SK-N-SH (cell line): Measurements from ENCODE around the gene RNF113B. TPM values are rescaled to one million over a fixed set of nuclear protein-coding genes. Genes with fewer than 3 reads are reported as not detected.

ENCODE experiments used
- CTCF ChIA-PET: fragments of 300-600, 350-600 bp; formaldehyde crosslinking; extraction: SDS; loops from one replicate; lab custom pipeline; 2021; lab: Yijun Ruan, JAX
- POLR2A ChIA-PET: fragments of 350-600 bp; sonication (Branson Sonifier 250); formaldehyde crosslinking; extraction: SDS; loops from one replicate; lab custom pipeline; 2020; ENCODE audit warnings: antibody characterized with exemption, inconsistent platforms; lab: Yijun Ruan, JAX
- DNase-seq: peaks from one replicate; pipeline ENCODE4 v3.0.0; 2012
- H2AFZ ChIP-seq: fragments of 200-600 bp; sonication (generic); 2 replicates; pipeline ENCODE4 v1.8.1; 2016; ENCODE audit warnings: antibody characterized with exemption, mild to moderate bottlenecking, low read depth
- H3F3A ChIP-seq: fragments of 200-600 bp; sonication (generic); replicated peaks from 2 replicates; pipeline ENCODE3; 2016; ENCODE audit warnings: antibody characterized with exemption, mild to moderate bottlenecking; ENCODE audit not compliant: insufficient read depth
- H3K27ac ChIP-seq, 2 experiments: fragments of 200-500 bp in 1 of 2; fragments of 200-600 bp in 1 of 2; sonication (Bioruptor generic) in 1 of 2; sonication (generic), shearing (Covaris generic) in 1 of 2; 2 replicates each; pipeline versions ENCODE4 v1.5.1 to v1.6.1; 2014 to 2016; ENCODE audit warnings: low read depth in 2 of 2, inconsistent platforms in 1 of 2, low read length in 1 of 2, mild to moderate bottlenecking in 1 of 2, mixed read lengths in 1 of 2
- H3K27me3 ChIP-seq: fragments of 200-600 bp; sonication (generic), shearing (Covaris generic); 2 replicates; pipeline ENCODE4 v1.6.1; 2016; ENCODE audit warnings: mixed run types; ENCODE audit not compliant: insufficient read depth
- H3K36me3 ChIP-seq, 2 experiments: fragments of 200-500 bp in 1 of 2; fragments of 200-600 bp in 1 of 2; sonication (Bioruptor generic) in 1 of 2; sonication (generic) in 1 of 2; replicated peaks in 1 of 2; 2 replicates each; pipeline versions ENCODE3 to v1.5.1; 2014 to 2016; ENCODE audit warnings: low read length in 1 of 2, mild to moderate bottlenecking in 1 of 2; ENCODE audit not compliant: insufficient read depth in 2 of 2, control insufficient read depth in 1 of 2
- H3K4me1 ChIP-seq, 2 experiments: fragments of 200-500 bp in 1 of 2; fragments of 200-600 bp in 1 of 2; sonication (Bioruptor generic) in 1 of 2; sonication (generic), shearing (Covaris generic) in 1 of 2; 2 replicates each; pipeline versions ENCODE4 v1.5.1 to v1.6.1; 2014 to 2016; ENCODE audit warnings: low read depth in 1 of 2, low read length in 1 of 2, mixed run types in 1 of 2; ENCODE audit not compliant: insufficient read depth in 2 of 2, control insufficient read depth in 1 of 2
- H3K4me2 ChIP-seq: fragments of 200-600 bp; sonication (generic), shearing (Covaris generic); 2 replicates; pipeline ENCODE4 v1.6.1; 2017; ENCODE audit warnings: mixed run types
- H3K4me3 ChIP-seq, 2 experiments: fragments of 200-500 bp in 1 of 2; fragments of 200-600 bp in 1 of 2; sonication (Bioruptor generic) in 1 of 2; sonication (generic), shearing (Covaris generic) in 1 of 2; 2 replicates each; pipeline versions ENCODE4 v1.5.1 to v1.8.1; 2014 to 2016; ENCODE audit warnings: low read depth in 2 of 2, inconsistent platforms in 1 of 2, low read length in 1 of 2, mild to moderate bottlenecking in 1 of 2, mixed read lengths in 1 of 2, moderate library complexity in 1 of 2
- H3K79me2 ChIP-seq: fragments of 200-600 bp; sonication (generic); 2 replicates; pipeline ENCODE4 v1.8.1; 2017; ENCODE audit warnings: mild to moderate bottlenecking; ENCODE audit not compliant: insufficient read depth
- H3K9ac ChIP-seq: fragments of 200-600 bp; sonication (generic); 2 replicates; pipeline ENCODE4 v1.6.1; 2017; ENCODE audit warnings: mixed run types
- H3K9me2 ChIP-seq: fragments of 200-600 bp; sonication (generic); 2 replicates; pipeline ENCODE4 v1.6.1; 2017; ENCODE audit warnings: mixed run types
- H3K9me3 ChIP-seq: fragments of 200-600 bp; sonication (generic); 2 replicates; pipeline ENCODE4 v1.6.1; 2017; ENCODE audit warnings: mixed run types, mild to moderate bottlenecking, moderate library complexity
- H4K20me1 ChIP-seq: fragments of 200-600 bp; sonication (generic); 2 replicates; pipeline ENCODE4 v1.6.1; 2017; ENCODE audit warnings: mild to moderate bottlenecking, mixed run types; ENCODE audit not compliant: insufficient read depth
- ELF1 ChIP-seq: IDR thresholded peaks from 2 replicates; pipeline ENCODE4 v1.4.0; 2012
- EP300 ChIP-seq, 2 experiments: IDR thresholded peaks; 2 replicates each; pipeline versions ENCODE4 v1.4.0 to v1.6.1; 2012; ENCODE audit warnings: borderline replicate concordance in 1 of 2, low read depth in 1 of 2, low read length in 1 of 2
- EZH2phosphoT487 ChIP-seq: fragments of 200-600 bp; sonication (generic); IDR thresholded peaks from 2 replicates; pipeline ENCODE4 v1.6.1; 2017; ENCODE audit warnings: low read depth, mixed run types, mild to moderate bottlenecking, antibody characterized with exemption, moderate library complexity, borderline replicate concordance
- FOXJ3 ChIP-seq: sonication (generic); formaldehyde crosslinking; IDR thresholded peaks from 2 replicates; pipeline ENCODE4 v1.5.1; 2020; ENCODE audit warnings: mild to moderate bottlenecking, missing genetic modification reagents
- FOXM1 ChIP-seq: IDR thresholded peaks from 2 replicates; pipeline ENCODE4 v1.4.0; 2012; ENCODE audit warnings: low read depth, mild to moderate bottlenecking
- IRF3 ChIP-seq: fragments of 150-350 bp; IDR thresholded peaks from 2 replicates; pipeline ENCODE4 v1.6.1; 2016; ENCODE audit warnings: mild to moderate bottlenecking, low read depth, low read length
- MEF2A ChIP-seq: IDR thresholded peaks from 2 replicates; pipeline ENCODE4 v1.4.0; 2012; ENCODE audit warnings: low read depth, borderline replicate concordance
- MXI1 ChIP-seq: IDR thresholded peaks from 2 replicates; pipeline ENCODE4 v1.6.1; 2012; ENCODE audit warnings: mild to moderate bottlenecking, low read depth, low read length, improper control_type of control experiment
- NFIC ChIP-seq: IDR thresholded peaks from 2 replicates; pipeline ENCODE4 v1.4.0; 2012; ENCODE audit warnings: borderline replicate concordance
- NRF1 ChIP-seq: IDR thresholded peaks from 2 replicates; pipeline ENCODE4 v1.6.1; 2012; ENCODE audit warnings: low read depth, mild to moderate bottlenecking, low read length
- PBX3 ChIP-seq: IDR thresholded peaks from 2 replicates; pipeline ENCODE4; 2012
- POLR2AphosphoS5 ChIP-seq: IDR thresholded peaks from 2 replicates; pipeline ENCODE4 v1.6.1; 2012; ENCODE audit warnings: low read depth, low read length
- RAD21 ChIP-seq: IDR thresholded peaks from 2 replicates; pipeline ENCODE4 v1.6.1; 2012; ENCODE audit warnings: mild to moderate bottlenecking, low read length
- RCOR1 ChIP-seq: fragments of 150-350 bp; IDR thresholded peaks from 2 replicates; pipeline ENCODE4 v1.6.1; 2017; ENCODE audit warnings: antibody characterized with exemption, low read length
- REST ChIP-seq: IDR thresholded peaks from 2 replicates; pipeline ENCODE4 v1.6.1; 2012; ENCODE audit warnings: mild to moderate bottlenecking, low read depth, low read length, moderate library complexity
- RFX5 ChIP-seq: IDR thresholded peaks from 2 replicates; pipeline ENCODE4 v1.6.1; 2012; ENCODE audit warnings: mild to moderate bottlenecking, improper control_type of control experiment, low read length
- RXRA ChIP-seq: IDR thresholded peaks from 2 replicates; pipeline ENCODE4 v1.4.0; 2012; ENCODE audit warnings: low read depth, mild to moderate bottlenecking, borderline replicate concordance
- SMC3 ChIP-seq: IDR thresholded peaks from 2 replicates; pipeline ENCODE4 v1.6.1; 2012; ENCODE audit warnings: low read depth, low read length, improper control_type of control experiment
- TCF12 ChIP-seq: IDR thresholded peaks from 2 replicates; pipeline ENCODE4 v1.4.0; 2012
- TEAD4 ChIP-seq: IDR thresholded peaks from 2 replicates; pipeline ENCODE4 v1.4.0; 2012; ENCODE audit warnings: mild to moderate bottlenecking, borderline replicate concordance; ENCODE audit not compliant: insufficient read depth
- USF1 ChIP-seq: IDR thresholded peaks from 2 replicates; pipeline ENCODE4 v1.4.0; 2012; ENCODE audit warnings: low read depth, borderline replicate concordance
- USF2 ChIP-seq: fragments of 150-350 bp; IDR thresholded peaks from 2 replicates; pipeline ENCODE4 v1.6.1; 2017; ENCODE audit warnings: antibody characterized with exemption, low read length, low read depth, borderline replicate concordance
- ZBTB33 ChIP-seq: IDR thresholded peaks from 2 replicates; pipeline ENCODE4 v1.4.0; 2012; ENCODE audit warnings: low read depth, borderline replicate concordance
- WGBS: methylation state at CpG from one replicate; pipeline ENCODE4 v1.1.6; 2017; ENCODE audit warnings: low lambda C conversion rate; 5-methylcytosine and 5-hydroxymethylcytosine counted together
- polyA plus RNA-seq, 3 experiments: library from polyadenylated mRNA; depleted of rRNA; stranded (reverse); fragments of >200 nt; gene quantifications; 2 replicates each; pipeline ENCODE4 v1.2.3, GENCODE V29; 2012

RNF113B gene
- polyA plus RNA-seq, 1 of the 3 experiments (the other 2 are of a cell fraction) = not detected

- Histone ChIP-seq H3F3A (peaks cover 7% of the 10 kb centered on the region), H3K27me3 (no peaks in the 10 kb centered on the region), H3K4me1 (peaks cover 33 to 38% of the 10 kb centered on the region in 2 experiments), H3K36me3 (no peaks in the 10 kb centered on the region), H3K9me2 (no peaks in the 10 kb centered on the region), H3K27ac (peak overlapping the region; percentile 58 to 80), H3K79me2 (peaks cover 74% of the 10 kb centered on the region; the same call in 1 of the 2 replicates), H3K9ac (peak overlapping the region; percentile 34; the same call in 1 of the 2 replicates), H3K4me3 (peak overlapping the region; percentile 17 to 43), H3K4me2 (peak overlapping the region; percentile 78), H2AFZ (peak overlapping the region; percentile 41; the same call in 1 of the 2 replicates), H3K9me3 (no peaks in the 10 kb centered on the region), H4K20me1 (no peaks in the 10 kb centered on the region; the same call in 1 of the 2 replicates)
- 34% methylated on average over 9 of the region's 14 CpGs for WGBS
- ChIA-PET CTCF (interaction anchor here (1.8 to 2.0 kb wide), 2 partner anchors 138 to 317 kb away, joined by 5 to 6 read pairs; no protein-coding TSS in a partner anchor), POLR2A (no interaction called here)
- peak; percentile 79 for DNase-seq
- TF ChIP-seq NRF1 (no peak), IRF3 (no peak), FOXJ3 (CRISPR knock-in tag) (peak; percentile 92), SMC3 (no peak), REST (no peak), PBX3 (0 out of 2 replicates have a peak, but pooled peaks have one; percentile 15), POLR2AphosphoS5 (no peak), TCF12 (no peak; the same call in 1 of the 2 replicates), USF1 (no peak), FOXM1 (no peak), ELF1 (no peak), RAD21 (peak; percentile 40; the same call in 1 of the 2 replicates), MXI1 (peak; percentile 84; the same call in 1 of the 2 replicates), RFX5 (peak; percentile 29; the same call in 1 of the 2 replicates), EZH2phosphoT487 (no peak), MEF2A (no peak), USF2 (no peak), TEAD4 (no peak), EP300 (IDR thresholded peaks at IDR 0.05; ENCODE audit: borderline replicate concordance in 1 of 2, low read depth in 1 of 2, low read length in 1 of 2) (peak in 1 of 2 experiments; percentile 90; a peak in 2 of 4 replicates), RXRA (no peak), RCOR1 (peak; percentile 99), ZBTB33 (no peak), NFIC (peak; percentile 8; the same call in 1 of the 2 replicates)
Measured at GRCh38 chr13:98171900-98172589, 5.0 kb downstream of the RNF113B start.
